Measurements from ENCODE around the gene SLC2A1. TPM values are rescaled to one million over a fixed set of nuclear protein-coding genes. Genes with fewer than 3 reads are reported as not detected.

SLC2A1 gene
- polyA plus RNA-seq, 1 donor (not counting 4 experiments of a cell fraction or from before 2014, with no cell fraction given) = 689 TPM

GRCh38 chr1:42926235-42926878, 32.3 kb downstream of the SLC2A1 start:
- no peak for TF ChIP-seq CTCF (optimal IDR thresholded peaks at IDR 0.05 in 1 of 3, IDR thresholded peaks at IDR 0.05 in 1 of 3, conservative IDR thresholded peaks at IDR 0.05 in 1 of 3; ENCODE audit: extremely low read depth in 1 of 3, insufficient read depth in 2 of 3, low read length in 3 of 3)
- TF ChIP-seq EZH2 (IDR thresholded peaks at IDR 0.05; ENCODE audit: low read length) = no peak
- peaks cover 9% of the 10 kb centered on the region for H4K20me1 ChIP-seq (ENCODE audit: control insufficient read depth, extremely low read depth, insufficient read depth, low read length)
- no peak overlapping the region for H3K4me2 ChIP-seq (ENCODE audit: control insufficient read depth, extremely low read depth, insufficient read depth, low read depth, low read length)
- no peak overlapping the region for H3K4me3 ChIP-seq (ENCODE audit: control insufficient read depth in 2 of 3, extremely low read depth in 1 of 3, insufficient read depth in 2 of 3, low read depth in 1 of 3, low read length in 3 of 3)
- H3K27me3 ChIP-seq (ENCODE audit: control insufficient read depth, extremely low read depth, insufficient read depth, low read length) = no peaks in the 10 kb centered on the region
- dilution Hi-C loops (cut with MboI; ENCODE audit: extremely low pct_ligation_motif_present, low sequenced_read_pairs) = no loop called here
- peaks cover 45% of the 10 kb centered on the region for H3K4me1 ChIP-seq (ENCODE audit: control insufficient read depth, extremely low read depth, insufficient read depth, low read length)
- no peaks in the 10 kb centered on the region for H3K9me3 ChIP-seq (ENCODE audit: control insufficient read depth, low read depth, low read length)
- no peak overlapping the region for H2AFZ ChIP-seq (ENCODE audit: control insufficient read depth, low read length)
- no peak for DNase-seq (ENCODE audit: low read depth, low spot score)
- peaks cover 14% of the 10 kb centered on the region for H3K79me2 ChIP-seq (ENCODE audit: control insufficient read depth, insufficient read depth, low read length)
- no peak overlapping the region for H3K9ac ChIP-seq (ENCODE audit: control insufficient read depth, extremely low read depth, insufficient read depth, low read length)
- H3K9me1 ChIP-seq (ENCODE audit: control insufficient read depth, extremely low read depth, insufficient read depth, low read length) = no peaks in the 10 kb centered on the region
- H3K27ac ChIP-seq (ENCODE audit: control insufficient read depth, insufficient read depth, low read length) = no peak overlapping the region
- no peak for FAIRE-seq
- H3K36me3 ChIP-seq (ENCODE audit: control insufficient read depth in 2 of 2, extremely low read depth in 1 of 2, insufficient read depth in 2 of 2, low read length in 2 of 2) = peaks cover 43 to 57% of the 10 kb centered on the region in 2 experiments

- Histone ChIP-seq H3K27me3 (ENCODE audit: control insufficient read depth, extremely low read depth, insufficient read depth, low read length) (no peaks in the 10 kb centered on the region), H3K79me2 (ENCODE audit: control insufficient read depth, insufficient read depth, low read length) (peaks cover 4% of the 10 kb centered on the region), H4K20me1 (ENCODE audit: control insufficient read depth, extremely low read depth, insufficient read depth, low read length) (peaks cover 6% of the 10 kb centered on the region), H3K4me2 (ENCODE audit: control insufficient read depth, extremely low read depth, insufficient read depth, low read depth, low read length) (peak overlapping the region; percentile 71), H2AFZ (ENCODE audit: control insufficient read depth, low read length) (no peak overlapping the region), H3K36me3 (ENCODE audit: control insufficient read depth in 2 of 2, extremely low read depth in 1 of 2, insufficient read depth in 2 of 2, low read length in 2 of 2) (peaks cover 34 to 47% of the 10 kb centered on the region in 2 experiments), H3K4me3 (ENCODE audit: control insufficient read depth in 2 of 3, extremely low read depth in 1 of 3, insufficient read depth in 2 of 3, low read depth in 1 of 3, low read length in 3 of 3) (peak overlapping the region in 2 of 3 experiments; percentile 18 to 29), H3K9ac (ENCODE audit: control insufficient read depth, extremely low read depth, insufficient read depth, low read length) (peak overlapping the region; percentile 48), H3K27ac (ENCODE audit: control insufficient read depth, insufficient read depth, low read length) (peak overlapping the region; percentile 48), H3K9me3 (ENCODE audit: control insufficient read depth, low read depth, low read length) (no peaks in the 10 kb centered on the region), H3K4me1 (ENCODE audit: control insufficient read depth, extremely low read depth, insufficient read depth, low read length) (peaks cover 44% of the 10 kb centered on the region), H3K9me1 (ENCODE audit: control insufficient read depth, extremely low read depth, insufficient read depth, low read length) (no peaks in the 10 kb centered on the region)
- FAIRE-seq (no peak), DNase-seq (ENCODE audit: low read depth, low spot score) (no peak)
- dilution Hi-C loops (cut with MboI; ENCODE audit: extremely low pct_ligation_motif_present, low sequenced_read_pairs) = no loop called here
- no peak for TF ChIP-seq EZH2 (IDR thresholded peaks at IDR 0.05; ENCODE audit: low read length)
- peak in 1 of 3 experiments; percentile 8 for TF ChIP-seq CTCF (optimal IDR thresholded peaks at IDR 0.05 in 1 of 3, IDR thresholded peaks at IDR 0.05 in 1 of 3, conservative IDR thresholded peaks at IDR 0.05 in 1 of 3; ENCODE audit: extremely low read depth in 1 of 3, insufficient read depth in 2 of 3, low read length in 3 of 3)
These were observed 33.6 kb downstream of the SLC2A1 start for GRCh38 chr1:42924851-42925760.
